Measurements from ENCODE around the gene NFKBIB.

- no peak for TF ChIP-seq POLR2A (IDR thresholded peaks at IDR 0.05; ENCODE audit: low read length)
- TF ChIP-seq GATA1 (IDR thresholded peaks at IDR 0.05; ENCODE audit: low read depth, low read length), result no peak
Measured at GRCh38 chr19:38941979-38942378, 42.2 kb downstream of the NFKBIB start.
